ENCODE results near the gene THSD7B. TPM values are rescaled to one million over a fixed set of nuclear protein-coding genes. Genes with fewer than 3 reads are reported as not detected.
A peak's percentile ranks its signal among the peaks of the same experiment; 100 is the strongest.

THSD7B gene
- total and polyA plus RNA-seq, 3 donors from 2014 or later, result 0.87 to 2.1 (median 1.1) TPM

DNA sequence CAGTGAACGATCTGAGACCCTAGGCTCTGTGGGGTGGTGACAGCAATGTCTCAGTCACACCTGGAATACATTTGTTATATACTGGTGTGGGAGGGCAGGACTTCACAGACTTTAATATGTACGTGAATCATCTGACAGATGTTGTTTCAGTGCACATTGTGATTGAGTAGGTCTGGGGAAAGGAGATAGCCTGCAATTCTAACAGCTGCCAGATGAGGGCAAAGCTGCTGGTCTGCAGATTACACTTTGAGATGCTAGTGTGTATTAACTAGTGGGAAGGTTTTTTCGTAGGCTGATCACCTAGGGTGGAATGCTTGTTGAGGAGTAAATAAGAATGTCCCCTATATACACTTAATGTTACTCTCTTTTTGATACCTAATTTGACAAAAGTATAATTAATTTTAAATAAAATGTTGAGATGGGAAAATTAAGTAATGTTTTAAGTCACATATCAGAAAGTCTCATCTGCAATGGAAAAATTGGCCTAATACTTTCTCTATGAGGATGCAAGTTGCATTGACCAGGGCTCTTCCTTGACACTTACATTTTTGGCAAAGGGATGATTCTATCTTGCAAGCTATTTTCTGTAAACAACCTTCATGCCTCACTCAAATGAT is 702.0 kb downstream of the THSD7B start:
- Histone ChIP-seq H3K9me3 (no peaks in the 10 kb centered on the region), H3K4me1 (no peaks in the 10 kb centered on the region), H3K27me3 (no peaks in the 10 kb centered on the region), H3K4me3 (no peak overlapping the region), H3K36me3 (ENCODE audit: low read depth, missing control alignments) (no peaks in the 10 kb centered on the region), H3K27ac (no peak overlapping the region)
- intact Hi-C loops (cut with DNase I; ENCODE audit: low total_unique reads), result no loop called here
- no peak for TF ChIP-seq POLR2A (IDR thresholded peaks at IDR 0.05)
- TF ChIP-seq, protein P1, sequence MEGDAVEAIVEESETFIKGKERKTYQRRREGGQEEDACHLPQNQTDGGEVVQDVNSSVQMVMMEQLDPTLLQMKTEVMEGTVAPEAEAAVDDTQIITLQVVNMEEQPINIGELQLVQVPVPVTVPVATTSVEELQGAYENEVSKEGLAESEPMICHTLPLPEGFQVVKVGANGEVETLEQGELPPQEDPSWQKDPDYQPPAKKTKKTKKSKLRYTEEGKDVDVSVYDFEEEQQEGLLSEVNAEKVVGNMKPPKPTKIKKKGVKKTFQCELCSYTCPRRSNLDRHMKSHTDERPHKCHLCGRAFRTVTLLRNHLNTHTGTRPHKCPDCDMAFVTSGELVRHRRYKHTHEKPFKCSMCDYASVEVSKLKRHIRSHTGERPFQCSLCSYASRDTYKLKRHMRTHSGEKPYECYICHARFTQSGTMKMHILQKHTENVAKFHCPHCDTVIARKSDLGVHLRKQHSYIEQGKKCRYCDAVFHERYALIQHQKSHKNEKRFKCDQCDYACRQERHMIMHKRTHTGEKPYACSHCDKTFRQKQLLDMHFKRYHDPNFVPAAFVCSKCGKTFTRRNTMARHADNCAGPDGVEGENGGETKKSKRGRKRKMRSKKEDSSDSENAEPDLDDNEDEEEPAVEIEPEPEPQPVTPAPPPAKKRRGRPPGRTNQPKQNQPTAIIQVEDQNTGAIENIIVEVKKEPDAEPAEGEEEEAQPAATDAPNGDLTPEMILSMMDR (IDR thresholded peaks at IDR 0.05), result peak in 2 of 3 experiments; percentile 28 to 40
- DNase-seq, result peak; percentile 59
- WGBS, 2 donors, result 58 to 74% methylated on average over 3 of the region's 3 CpGs

DNA sequence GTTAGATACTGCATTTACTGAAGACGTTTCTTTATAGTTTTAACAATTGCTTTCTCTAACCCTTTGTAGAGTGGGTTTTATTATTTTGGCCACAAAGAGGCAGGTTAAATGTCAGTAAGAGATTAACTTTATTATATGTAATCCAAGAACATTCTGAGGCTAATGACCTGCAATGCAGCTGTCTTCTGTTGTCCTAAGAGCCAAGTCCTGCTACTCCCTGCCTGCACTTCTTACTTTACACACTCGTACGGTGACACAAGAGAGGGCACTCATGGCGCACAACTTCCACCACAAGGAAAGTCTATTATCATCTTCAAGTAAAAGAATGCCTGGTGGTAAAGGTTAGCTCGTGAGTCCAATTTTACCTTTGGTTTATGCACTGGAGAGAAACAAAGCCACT is 727.9 kb downstream of the THSD7B start:
- DNase-seq, result no peak
- WGBS, 2 donors, result 64% methylated on average over 5 of the region's 5 CpGs
- Histone ChIP-seq H3K27ac (no peak overlapping the region), H3K9me3 (no peaks in the 10 kb centered on the region), H3K36me3 (ENCODE audit: low read depth, missing control alignments) (no peaks in the 10 kb centered on the region), H3K27me3 (no peaks in the 10 kb centered on the region), H3K4me3 (no peak overlapping the region), H3K4me1 (no peaks in the 10 kb centered on the region)
- intact Hi-C loops (cut with DNase I; ENCODE audit: low total_unique reads), result no loop called here
- TF ChIP-seq, protein P1 (IDR thresholded peaks at IDR 0.05), result no peak
- no peak for TF ChIP-seq POLR2A (IDR thresholded peaks at IDR 0.05)

DNA sequence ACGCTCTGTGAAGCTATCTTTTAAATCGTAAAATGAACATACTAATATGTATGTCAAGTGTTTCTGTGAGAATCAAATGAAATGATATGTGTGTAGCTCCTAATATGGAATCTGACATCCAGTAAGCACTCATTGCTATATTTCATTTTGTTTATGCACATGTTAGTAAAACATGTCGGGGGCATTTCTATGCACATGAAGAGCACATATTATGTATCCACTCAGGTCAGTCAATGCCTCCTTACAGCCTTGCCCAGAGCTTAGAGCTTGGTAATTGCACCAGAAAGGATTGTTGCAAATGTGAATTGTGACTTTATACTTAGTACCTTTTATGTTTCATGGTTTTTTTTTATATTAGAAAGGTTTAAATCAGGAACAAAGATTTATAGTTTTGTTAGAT is 735.3 kb downstream of the THSD7B start:
- Histone ChIP-seq H3K4me3 (no peak overlapping the region), H3K27ac (no peak overlapping the region), H3K9me3 (no peaks in the 10 kb centered on the region), H3K4me1 (no peaks in the 10 kb centered on the region), H3K36me3 (ENCODE audit: low read depth, missing control alignments) (no peaks in the 10 kb centered on the region), H3K27me3 (no peaks in the 10 kb centered on the region)
- DNase-seq, result no peak
- intact Hi-C loops (cut with DNase I; ENCODE audit: low total_unique reads), result no loop called here
- WGBS, 2 donors, result 83% methylated on average over 3 of the region's 3 CpGs
- TF ChIP-seq, protein P1 (IDR thresholded peaks at IDR 0.05), result no peak
- TF ChIP-seq POLR2A (IDR thresholded peaks at IDR 0.05), result no peak

DNA sequence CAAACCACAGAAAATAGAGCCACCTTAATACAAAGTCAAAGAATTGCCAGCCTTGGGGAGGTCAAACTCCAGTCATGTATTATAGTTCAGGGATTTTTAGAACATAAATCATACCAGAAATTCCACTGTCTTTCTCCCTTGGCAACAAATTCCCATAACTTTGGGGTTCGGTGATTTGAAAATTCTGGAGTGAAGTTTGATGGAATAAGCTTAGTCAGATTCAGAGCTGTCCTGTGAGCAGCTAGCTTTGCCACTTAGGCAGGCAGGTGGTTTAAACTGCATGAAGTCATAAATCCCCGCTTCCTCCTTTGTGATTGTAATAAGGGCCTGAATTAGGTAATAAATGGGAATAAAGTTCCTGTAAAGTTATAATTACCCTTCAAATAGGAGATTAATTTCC is 741.9 kb downstream of the THSD7B start:
- no peaks in the 10 kb centered on the region for H3K27me3 ChIP-seq
- WGBS, 2 donors, result 82 to 88% methylated on average over 2 of the region's 2 CpGs
- H3K27ac ChIP-seq, result no peak overlapping the region
- no peaks in the 10 kb centered on the region for H3K36me3 ChIP-seq (ENCODE audit: low read depth, missing control alignments)
- no peak for DNase-seq
- no peaks in the 10 kb centered on the region for H3K9me3 ChIP-seq
- intact Hi-C loops (cut with DNase I; ENCODE audit: low total_unique reads), result no loop called here
- H3K4me1 ChIP-seq, result no peaks in the 10 kb centered on the region
- H3K4me3 ChIP-seq, result no peak overlapping the region
- TF ChIP-seq, protein P1 (IDR thresholded peaks at IDR 0.05), result no peak
- no peak for TF ChIP-seq POLR2A (IDR thresholded peaks at IDR 0.05)

DNA sequence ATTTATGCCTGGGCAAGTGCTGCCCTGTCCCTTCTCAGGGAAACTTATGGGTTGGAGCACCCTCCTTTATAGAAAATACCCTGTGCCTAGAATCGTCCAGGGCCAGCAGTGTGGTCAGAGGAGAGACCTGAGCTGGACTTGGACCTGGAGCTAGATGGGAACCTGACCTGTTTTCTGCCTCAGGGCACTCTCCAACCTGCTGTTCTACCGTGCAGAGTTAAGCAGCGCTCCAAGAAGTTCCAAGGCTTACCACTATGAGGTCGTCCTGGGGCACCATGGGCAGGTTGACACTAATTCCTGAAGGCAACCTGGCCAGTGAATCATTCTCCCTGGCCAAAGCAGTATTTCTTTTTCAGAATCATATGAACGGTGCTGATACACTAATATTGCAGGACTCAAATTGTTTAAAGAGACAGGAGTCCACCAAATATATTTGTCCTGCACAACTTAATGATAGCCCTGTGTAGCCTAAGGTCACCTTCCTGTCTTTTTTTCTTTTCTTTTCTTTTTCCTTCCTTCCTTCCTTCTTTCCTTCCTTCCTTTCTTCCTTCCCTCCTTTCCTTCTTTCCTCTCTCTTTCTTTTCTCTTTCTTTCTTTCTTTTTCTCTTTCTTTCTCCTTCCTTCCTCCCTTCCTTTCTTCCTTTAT is 743.5 kb downstream of the THSD7B start:
- Histone ChIP-seq H3K27ac (no peak overlapping the region), H3K4me3 (peak overlapping the region in 1 of 2 donors; percentile 3), H3K9me3 (no peaks in the 10 kb centered on the region), H3K4me1 (no peaks in the 10 kb centered on the region), H3K36me3 (ENCODE audit: low read depth, missing control alignments) (no peaks in the 10 kb centered on the region), H3K27me3 (no peaks in the 10 kb centered on the region)
- 64 to 65% methylated on average over 5 of the region's 5 CpGs for WGBS, 2 donors
- no peak for DNase-seq
- TF ChIP-seq, protein P1 (IDR thresholded peaks at IDR 0.05), result no peak
- no peak for TF ChIP-seq POLR2A (IDR thresholded peaks at IDR 0.05)
- intact Hi-C loops (cut with DNase I; ENCODE audit: low total_unique reads), result no loop called here
